GM12878 (cell line): ENCODE results near the gene TUBD1. TPM values are rescaled to one million over a fixed set of nuclear protein-coding genes. Genes with fewer than 3 reads are reported as not detected.

Source experiments
- ATAC-seq: fragments of 200-7000 bp; cut with Tn5 transposase; 3 replicates; pipeline ENCODE4 v1.9.1; 2020; ENCODE audit warnings: mild to moderate bottlenecking, moderate library complexity
- BruUV-seq: library from RNA; stranded (reverse); fragments of 400-500 nt; replicated peaks from 2 replicates; lab custom pipeline; 2021; lab: Mats Ljungman, UMichigan
- CTCF ChIA-PET: fragments of 300-600 bp; sonication (Branson Sonifier 250); formaldehyde crosslinking; extraction: SDS; loops from one replicate; lab custom pipeline; 2021; ENCODE audit warnings: inconsistent platforms; lab: Yijun Ruan, JAX
- POLR2A ChIA-PET: fragments of 350-600 bp; formaldehyde crosslinking; extraction: SDS; loops from one replicate; lab custom pipeline; 2021; ENCODE audit warnings: inconsistent platforms; lab: Charles Lee
- RAD21 ChIA-PET: fragments of 300-600 bp; sonication (Branson Sonifier 250); formaldehyde crosslinking; loops from one replicate; lab custom pipeline; 2023; ENCODE audit warnings: antibody characterized with exemption; ENCODE audit not compliant: unreplicated experiment; lab: Charles Lee
- SMC1A ChIA-PET: fragments of 300-600 bp; sonication (Branson Sonifier 250); formaldehyde crosslinking; loops from one replicate; lab custom pipeline; 2023; ENCODE audit not compliant: unreplicated experiment, uncharacterized antibody; lab: Charles Lee
- DNase-seq: peaks from one replicate; pipeline ENCODE4 v3.0.0-alpha.2; 2011; ENCODE audit warnings: low read depth, low spot score
- FAIRE-seq: peaks from 3 replicates; lab custom pipeline; 2011; peaks lifted over from hg19 to GRCh38; lab: Jason Lieb, UNC
- H2AFZ ChIP-seq: 2 replicates; pipeline ENCODE4 v1.6.0; 2011; ENCODE audit warnings: low read depth, low read length, control low read depth; ENCODE audit not compliant: control insufficient read depth
- H3K27ac ChIP-seq: 2 replicates; pipeline ENCODE4 v1.5.1; 2011; ENCODE audit warnings: control low read depth; ENCODE audit not compliant: control insufficient read depth, insufficient read depth
- H3K27me3 ChIP-seq, 2 experiments: replicated peaks in 1 of 2; 2 replicates each; pipeline versions ENCODE4 v1.6.0 to v1.6.1; 2011; ENCODE audit warnings: low read length in 1 of 2; ENCODE audit not compliant: control insufficient read depth in 2 of 2, insufficient read depth in 2 of 2
- H3K36me3 ChIP-seq, 2 experiments: 2 replicates each; pipeline ENCODE4 v1.5.1; 2011; ENCODE audit warnings: low read length in 1 of 2; ENCODE audit not compliant: control insufficient read depth in 2 of 2, insufficient read depth in 2 of 2
- H3K4me1 ChIP-seq: 2 replicates; pipeline ENCODE4 v1.6.1; 2011; ENCODE audit warnings: mild to moderate bottlenecking, low read length, moderate library complexity, mixed read lengths; ENCODE audit not compliant: control insufficient read depth, insufficient read depth
- H3K4me2 ChIP-seq: 2 replicates; pipeline ENCODE4 v1.6.0; 2011; ENCODE audit warnings: control low read depth; ENCODE audit not compliant: control insufficient read depth, insufficient read depth
- H3K4me3 ChIP-seq: fragments of 200-600 bp; sonication (generic); 2 replicates; pipeline ENCODE4 v1.5.1; 2016
- H3K79me2 ChIP-seq: 2 replicates; pipeline ENCODE4 v1.6.0; 2011; ENCODE audit warnings: low read length; ENCODE audit not compliant: control insufficient read depth, insufficient read depth
- H3K9ac ChIP-seq: 2 replicates; pipeline ENCODE4 v1.8.0; 2011; ENCODE audit warnings: low read length, control low read depth, mixed read lengths; ENCODE audit not compliant: control insufficient read depth, insufficient read depth
- H3K9me3 ChIP-seq: replicated peaks from 3 replicates; pipeline ENCODE4 v1.5.1; 2011; ENCODE audit warnings: mild to moderate bottlenecking, low read length; ENCODE audit not compliant: control insufficient read depth, insufficient read depth
- H4K20me1 ChIP-seq: 2 replicates; pipeline ENCODE4 v1.6.0; 2011; ENCODE audit not compliant: control insufficient read depth, insufficient read depth
- ATF7 ChIP-seq: fragments of 450-650 bp; IDR thresholded peaks from 2 replicates; pipeline ENCODE4 v1.6.1; 2016; ENCODE audit warnings: low read depth, mild to moderate bottlenecking
- BHLHE40 ChIP-seq, 2 experiments: fragments of 450-650 bp in 1 of 2; IDR thresholded peaks; 2 replicates each; pipeline ENCODE4 v1.6.1; 2011 to 2017; ENCODE audit warnings: low read depth in 2 of 2, borderline replicate concordance in 1 of 2, improper control_type of control experiment in 1 of 2, low read length in 1 of 2, mild to moderate bottlenecking in 1 of 2
- CHD1 ChIP-seq: IDR thresholded peaks from 2 replicates; pipeline ENCODE4 v1.6.1; 2012; ENCODE audit warnings: low read depth, low read length, improper control_type of control experiment
- FOS ChIP-seq: IDR thresholded peaks from 3 replicates; pipeline ENCODE4 v1.6.1; 2011; ENCODE audit warnings: borderline replicate concordance; ENCODE audit not compliant: insufficient read length; ENCODE audit errors: extremely low read depth
- HDAC6 ChIP-seq: fragments of 200-600 bp; sonication (generic); IDR thresholded peaks from one replicate; pipeline ENCODE4 v1.8.0; 2017; ENCODE audit warnings: antibody characterized with exemption; ENCODE audit not compliant: unreplicated experiment
- KAT2A ChIP-seq: conservative IDR thresholded peaks from 2 replicates; pipeline ENCODE4 v1.6.1; 2011; ENCODE audit warnings: low read depth, low read length; ENCODE audit not compliant: control insufficient read depth
- MYC ChIP-seq: IDR thresholded peaks from 2 replicates; pipeline ENCODE4 v1.6.1; 2011; ENCODE audit warnings: mild to moderate bottlenecking, low read length, moderate library complexity, inconsistent platforms; ENCODE audit not compliant: insufficient read depth, insufficient replicate concordance, insufficient read length, severe bottlenecking
- NRF1 ChIP-seq: conservative IDR thresholded peaks from 2 replicates; pipeline ENCODE4 v1.6.1; 2011; ENCODE audit warnings: mild to moderate bottlenecking, low read depth, low read length, improper control_type of control experiment
- PAX5 ChIP-seq: IDR thresholded peaks from 2 replicates; pipeline ENCODE4 v1.6.1; 2011; ENCODE audit warnings: low read depth, low read length, borderline replicate concordance
- RAD51 ChIP-seq: fragments of 450-650 bp; IDR thresholded peaks from 2 replicates; pipeline ENCODE4 v1.6.1; 2016; ENCODE audit warnings: moderate library complexity, mild to moderate bottlenecking, inconsistent platforms
- RELA ChIP-seq: fragments of 450-650 bp; IDR thresholded peaks from 2 replicates; pipeline ENCODE4 v1.8.0; 2014; ENCODE audit warnings: borderline replicate concordance; ENCODE audit not compliant: partially characterized antibody
- SIX5 ChIP-seq: IDR thresholded peaks from 2 replicates; pipeline ENCODE4 v1.6.1; 2011; ENCODE audit warnings: mild to moderate bottlenecking, low read depth, low read length, moderate library complexity; ENCODE audit not compliant: severe bottlenecking
- SP1 ChIP-seq: IDR thresholded peaks from one replicate; pipeline ENCODE4 v1.6.1; 2011; ENCODE audit warnings: low read depth, low read length
- SRF ChIP-seq, 2 experiments: IDR thresholded peaks; 2 replicates each; pipeline ENCODE4 v1.6.1; 2011; ENCODE audit warnings: low read depth in 2 of 2, low read length in 2 of 2, mild to moderate bottlenecking in 1 of 2, moderate library complexity in 1 of 2
- STAT3 ChIP-seq: IDR thresholded peaks from 2 replicates; pipeline ENCODE4 v1.6.1; 2011; ENCODE audit warnings: low read depth, low read length, improper control_type of control experiment
- TCF3 ChIP-seq: IDR thresholded peaks from 2 replicates; pipeline ENCODE4 v1.6.1; 2012; ENCODE audit warnings: low read depth, mild to moderate bottlenecking, low read length, borderline replicate concordance; ENCODE audit not compliant: insufficient read depth
- WGBS: methylation state at CpG from one replicate; pipeline ENCODE4 v1.1.6; 2016; ENCODE audit warnings: low lambda C conversion rate; ENCODE audit not compliant: insufficient replicate concordance, insufficient coverage; ENCODE audit errors: missing lambda C conversion rate; 5-methylcytosine and 5-hydroxymethylcytosine counted together
- in situ Hi-C: fragments of 300-500 bp; cut with MboI; formaldehyde crosslinking; loops from 9 replicates; pipeline ENCODE4 v1.14.3; 2018; ENCODE audit warnings: mixed read lengths
- intact Hi-C: fragments of 100-400 bp; cut with micrococcal nuclease; formaldehyde crosslinking; loops from one replicate; pipeline ENCODE4 v1.14.2; 2022; ENCODE audit not compliant: unreplicated experiment
- polyA plus RNA-seq, 11 experiments: library from polyadenylated mRNA; depleted of rRNA in 4 of 11; unstranded in 6 of 11; stranded (reverse) in 5 of 11; fragments of >200 nt; fragmentation: Nextera tagmentation in 4 of 11; fragmentation: Illumina TruSeq in 1 of 11; extraction: Ambion mirVana in 4 of 11; extraction: Trizol in 1 of 11; gene quantifications; 1 replicate in 1 of 11; 2 replicates in 10 of 11; pipeline versions ENCODE4 v1.2.1 to v1.2.3, GENCODE V29; 2011 to 2016; ENCODE audit warnings: inconsistent platforms in 2 of 11, missing spikeins in 2 of 11, low read depth in 1 of 11
- total RNA-seq, 4 experiments: library from RNA; depleted of rRNA in 3 of 4; stranded (reverse); fragments of >200 nt in 3 of 4; fragmentation: Illumina TruSeq in 1 of 4; extraction: Trizol in 1 of 4; gene quantifications; 2 replicates each; pipeline versions ENCODE4 v1.2.1 to v1.2.3, GENCODE V29; 2013 to 2021
- TF ChIP-seq, protein P1 (sequence below): fragments of 450-650 bp; formaldehyde crosslinking; IDR thresholded peaks from 2 replicates; pipeline ENCODE4 v1.5.0; 2022; ENCODE audit warnings: mild to moderate bottlenecking, missing genetic modification characterization

Gene TUBD1
- total and polyA plus RNA-seq, 10 of the 15 experiments (the other 5 are each of a cell fraction or from before 2014, with no cell fraction given) = 5.3 to 10.8 (median 8.3) TPM

- TF ChIP-seq PAX5 (no peak), SRF (IDR thresholded peaks at IDR 0.05; ENCODE audit: low read depth in 2 of 2, low read length in 2 of 2) (no peak), BHLHE40 (IDR thresholded peaks at IDR 0.05; ENCODE audit: borderline replicate concordance in 1 of 2, low read depth in 2 of 2, low read length in 1 of 2) (no peak), RELA (no peak), STAT3 (no peak), CHD1 (no peak), FOS (no peak), TCF3 (no peak), RAD51 (no peak)
These were observed 67.0 kb downstream of the TUBD1 start (continued) for GRCh38 chr17:59825533-59826322.

DNA sequence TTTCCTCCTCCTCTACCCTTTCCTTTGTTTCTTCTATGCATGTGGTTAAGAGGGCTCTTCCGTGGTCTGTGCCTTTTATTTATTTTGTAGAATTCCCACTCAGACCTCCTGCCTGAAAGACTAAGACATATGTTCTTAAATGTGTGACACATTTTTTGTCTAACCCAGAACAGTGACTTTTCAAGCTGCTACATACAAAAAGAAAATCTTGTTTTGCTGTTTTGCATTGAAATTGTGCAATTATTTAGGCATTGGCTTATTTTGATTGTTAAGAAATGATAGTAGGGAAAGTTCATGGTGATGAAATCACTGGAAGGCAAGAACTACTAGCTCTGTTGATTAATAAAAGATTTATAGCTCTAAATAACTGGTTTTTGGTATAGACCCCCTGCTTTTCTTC is 76.8 kb downstream of the TUBD1 start:
- peaks cover 5% of the 10 kb centered on the region; the same call in 1 of the 2 replicates for H3K4me1 ChIP-seq
- POLR2A ChIA-PET = interaction anchor here (0.6 to 0.7 kb wide), 3 partner anchors 11 to 636 kb away, joined by 3 to 4 read pairs (median 3); no protein-coding TSS in a partner anchor
- CTCF ChIA-PET = interaction anchor here (0.8 to 0.9 kb wide), 2 partner anchors 10 to 15 kb away, joined by 3 read pairs; no protein-coding TSS in a partner anchor
- WGBS = 100% methylated on average over 1 of the region's 1 CpG
- H3K36me3 ChIP-seq = no peaks in the 10 kb centered on the region; a peak in 1 of 4 replicates
- H3K79me2 ChIP-seq = no peaks in the 10 kb centered on the region
- no peak overlapping the region for H3K27ac ChIP-seq
- RAD21 ChIA-PET = interaction anchor here (0.7 kb wide), 1 partner anchor 9 kb away, joined by 6 read pairs; no protein-coding TSS in a partner anchor
- ATAC-seq (no peak), FAIRE-seq (no peak), DNase-seq (no peak)
- H3K4me2 ChIP-seq = no peak overlapping the region
- H3K4me3 ChIP-seq = no peak overlapping the region
- H3K9ac ChIP-seq = no peak overlapping the region
- in situ Hi-C loops = no loop called here
- no peak overlapping the region for H2AFZ ChIP-seq
- no peaks in the 10 kb centered on the region for H4K20me1 ChIP-seq
- intact Hi-C loops = no loop called here
- H3K9me3 ChIP-seq = no peaks in the 10 kb centered on the region
- no TSS peak for BruUV-seq
- SMC1A ChIA-PET = interaction anchor here (0.9 kb wide), 1 partner anchor 9 kb away, joined by 4 read pairs; no protein-coding TSS in a partner anchor
- no peaks in the 10 kb centered on the region for H3K27me3 ChIP-seq
- TF ChIP-seq NRF1 = no peak
- TF ChIP-seq SP1 = no peak
- no peak for TF ChIP-seq SIX5
- TF ChIP-seq KAT2A = no peak
- TF ChIP-seq, protein P1, sequence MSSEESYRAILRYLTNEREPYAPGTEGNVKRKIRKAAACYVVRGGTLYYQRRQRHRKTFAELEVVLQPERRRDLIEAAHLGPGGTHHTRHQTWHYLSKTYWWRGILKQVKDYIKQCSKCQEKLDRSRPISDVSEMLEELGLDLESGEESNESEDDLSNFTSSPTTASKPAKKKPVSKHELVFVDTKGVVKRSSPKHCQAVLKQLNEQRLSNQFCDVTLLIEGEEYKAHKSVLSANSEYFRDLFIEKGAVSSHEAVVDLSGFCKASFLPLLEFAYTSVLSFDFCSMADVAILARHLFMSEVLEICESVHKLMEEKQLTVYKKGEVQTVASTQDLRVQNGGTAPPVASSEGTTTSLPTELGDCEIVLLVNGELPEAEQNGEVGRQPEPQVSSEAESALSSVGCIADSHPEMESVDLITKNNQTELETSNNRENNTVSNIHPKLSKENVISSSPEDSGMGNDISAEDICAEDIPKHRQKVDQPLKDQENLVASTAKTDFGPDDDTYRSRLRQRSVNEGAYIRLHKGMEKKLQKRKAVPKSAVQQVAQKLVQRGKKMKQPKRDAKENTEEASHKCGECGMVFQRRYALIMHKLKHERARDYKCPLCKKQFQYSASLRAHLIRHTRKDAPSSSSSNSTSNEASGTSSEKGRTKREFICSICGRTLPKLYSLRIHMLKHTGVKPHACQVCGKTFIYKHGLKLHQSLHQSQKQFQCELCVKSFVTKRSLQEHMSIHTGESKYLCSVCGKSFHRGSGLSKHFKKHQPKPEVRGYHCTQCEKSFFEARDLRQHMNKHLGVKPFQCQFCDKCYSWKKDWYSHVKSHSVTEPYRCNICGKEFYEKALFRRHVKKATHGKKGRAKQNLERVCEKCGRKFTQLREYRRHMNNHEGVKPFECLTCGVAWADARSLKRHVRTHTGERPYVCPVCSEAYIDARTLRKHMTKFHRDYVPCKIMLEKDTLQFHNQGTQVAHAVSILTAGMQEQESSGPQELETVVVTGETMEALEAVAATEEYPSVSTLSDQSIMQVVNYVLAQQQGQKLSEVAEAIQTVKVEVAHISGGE (CRISPR knock-in tag) = no peak
- TF ChIP-seq HDAC6 = no peak
- no peak for TF ChIP-seq MYC
- TF ChIP-seq ATF7 = no peak
